ENCODE measurements around the gene WNT2.

Gene WNT2

GRCh38 chr7:117278040-117278439 lies 44.8 kb downstream of the WNT2 start:
- no peak for TF ChIP-seq CTCF (IDR thresholded peaks at IDR 0.05; ENCODE audit: insufficient read depth, low read depth, low read length, missing control alignments)
- H3K4me3 ChIP-seq (ENCODE audit: low read length), result no peak overlapping the region
- no peak for DNase-seq (ENCODE audit: low read depth)

GRCh38 chr7:117277576-117277975 lies 45.3 kb downstream of the WNT2 start:
- TF ChIP-seq CTCF (IDR thresholded peaks at IDR 0.05; ENCODE audit: insufficient read depth, low read depth, low read length, missing control alignments), result no peak
- H3K4me3 ChIP-seq (ENCODE audit: low read length), result no peak overlapping the region
- DNase-seq (ENCODE audit: low read depth), result no peak

- no peak for TF ChIP-seq CTCF (IDR thresholded peaks at IDR 0.05; ENCODE audit: insufficient read depth, low read depth, low read length, missing control alignments)
- H3K4me3 ChIP-seq (ENCODE audit: low read length), result no peak overlapping the region
- no peak for DNase-seq (ENCODE audit: low read depth)
These were observed 47.9 kb downstream of the WNT2 start for GRCh38 chr7:117274951-117275350.

GRCh38 chr7:117273814-117274225 lies 49.0 kb downstream of the WNT2 start:
- no peak for TF ChIP-seq CTCF (IDR thresholded peaks at IDR 0.05; ENCODE audit: insufficient read depth, low read depth, low read length, missing control alignments)
- DNase-seq (ENCODE audit: low read depth), result peak; percentile 95
- no peak overlapping the region for H3K4me3 ChIP-seq (ENCODE audit: low read length)

GRCh38 chr7:117273325-117273724 lies 49.5 kb downstream of the WNT2 start:
- no peak for DNase-seq (ENCODE audit: low read depth)
- no peak overlapping the region for H3K4me3 ChIP-seq (ENCODE audit: low read length)
- no peak for TF ChIP-seq CTCF (IDR thresholded peaks at IDR 0.05; ENCODE audit: insufficient read depth, low read depth, low read length, missing control alignments)

GRCh38 chr7:117272017-117272759 lies 50.7 kb downstream of the WNT2 start:
- no peak overlapping the region for H3K4me3 ChIP-seq (ENCODE audit: low read length)
- no peak for DNase-seq (ENCODE audit: low read depth)
- no peak for TF ChIP-seq CTCF (IDR thresholded peaks at IDR 0.05; ENCODE audit: insufficient read depth, low read depth, low read length, missing control alignments)

GRCh38 chr7:117271566-117271965 lies 51.3 kb downstream of the WNT2 start:
- H3K4me3 ChIP-seq (ENCODE audit: low read length), result no peak overlapping the region
- TF ChIP-seq CTCF (IDR thresholded peaks at IDR 0.05; ENCODE audit: insufficient read depth, low read depth, low read length, missing control alignments), result no peak
- DNase-seq (ENCODE audit: low read depth), result no peak

All from epithelial cell of esophagus (primary cell).